HG03108 (cell line): ENCODE results near the gene KATNB1.

Experiments
- ATAC-seq: cut with Tn5 transposase; IDR thresholded peaks from one replicate; pipeline ENCODE4 v1.9.1; 2021; ENCODE audit warnings: moderate library complexity; ENCODE audit not compliant: unreplicated experiment

Gene KATNB1

GRCh38 chr16:57802341-57803133, 67.0 kb downstream of the KATNB1 start, which contains the start of gene KIFC3:
Gene KIFC3, minus strand, starts transcription at chr16:57802491. Its CDS starts 4,248 bp downstream, at chr16:57798243.
- ATAC-seq, result no peak

GRCh38 chr16:57803134-57803990, 67.8 kb downstream of the KATNB1 start:
- no peak for ATAC-seq

- ATAC-seq, result no peak
Measured at GRCh38 chr16:57804111-57804837, 68.7 kb downstream of the KATNB1 start.

- ATAC-seq, result no peak
Measured at GRCh38 chr16:57805176-57805575, 69.6 kb downstream of the KATNB1 start.
